Activated CD8-positive, alpha-beta memory T cell treated with anti-CD3 and anti-CD28 coated beads for 24 hours (primary cell): Measurements from ENCODE around the gene ALX4.

Experiments
- DNase-seq: peaks from one replicate; pipeline ENCODE4 v3.0.0-alpha.2; 2020

Gene ALX4

DNA sequence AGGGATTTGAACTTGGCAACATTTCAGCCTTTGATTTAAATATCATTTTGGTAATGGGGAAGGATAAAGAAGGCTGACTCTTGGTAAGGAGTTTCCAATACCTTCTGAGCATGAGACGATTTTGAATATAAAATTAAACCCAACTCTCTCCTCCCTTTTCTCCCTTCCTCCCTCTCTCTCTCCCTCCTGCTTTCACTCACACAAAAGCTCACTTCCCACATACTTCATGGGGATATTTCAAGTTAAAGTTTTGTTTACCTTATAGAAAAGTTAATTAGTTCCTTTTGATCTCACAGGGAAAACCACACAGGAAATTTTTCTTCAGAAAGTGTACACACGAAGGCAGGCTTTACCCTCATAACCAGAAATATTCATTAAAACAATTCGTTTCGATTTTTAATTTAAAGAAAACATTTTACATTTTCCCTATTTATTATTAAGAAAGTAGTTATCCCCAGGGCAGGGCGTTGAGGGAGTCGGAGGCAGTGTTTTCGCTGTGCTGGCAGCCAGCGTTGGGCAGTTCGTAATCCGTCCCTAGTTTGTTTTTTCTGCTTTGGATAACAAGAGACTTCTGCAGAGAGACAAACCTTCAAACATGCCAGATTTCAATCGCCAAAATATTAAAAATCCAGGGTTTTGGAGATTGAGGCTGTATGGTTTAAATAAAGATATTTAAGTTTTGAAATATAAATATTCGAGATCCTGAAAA is 25.3 kb upstream of the ALX4 start:
- no peak for DNase-seq

DNA sequence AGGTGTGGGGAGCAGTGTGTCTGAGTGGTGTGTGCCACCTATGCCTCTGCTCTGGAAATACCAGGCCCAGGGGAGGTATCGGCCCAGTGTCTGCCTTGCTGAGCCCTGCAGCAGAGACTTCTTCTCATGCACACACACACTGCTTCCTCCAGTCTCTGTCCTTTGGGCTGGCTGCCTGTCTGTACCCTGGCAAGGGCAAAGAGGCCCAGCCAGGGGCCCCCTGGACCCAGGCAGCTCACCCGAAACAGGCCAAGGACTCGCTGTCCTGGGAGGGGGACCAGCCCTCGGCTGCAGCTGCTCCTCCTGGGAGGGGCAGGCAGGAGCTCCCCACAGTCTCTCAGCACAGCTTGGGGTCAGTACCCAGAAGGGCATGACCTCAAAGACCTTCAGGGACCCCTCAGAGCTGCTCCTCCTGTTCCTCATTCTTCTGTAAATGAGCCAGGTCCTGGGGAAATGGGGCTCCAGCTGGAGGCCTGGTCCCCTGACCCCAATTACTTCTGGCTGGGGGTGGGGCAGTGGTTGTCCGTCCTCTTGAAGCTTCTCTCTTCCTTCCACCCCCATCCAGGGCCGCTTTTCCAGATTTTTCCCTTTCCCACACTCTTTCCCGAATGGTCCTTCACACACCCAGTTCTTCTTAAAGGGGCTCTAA is 24.5 kb upstream of the ALX4 start:
- DNase-seq, result no peak

DNA sequence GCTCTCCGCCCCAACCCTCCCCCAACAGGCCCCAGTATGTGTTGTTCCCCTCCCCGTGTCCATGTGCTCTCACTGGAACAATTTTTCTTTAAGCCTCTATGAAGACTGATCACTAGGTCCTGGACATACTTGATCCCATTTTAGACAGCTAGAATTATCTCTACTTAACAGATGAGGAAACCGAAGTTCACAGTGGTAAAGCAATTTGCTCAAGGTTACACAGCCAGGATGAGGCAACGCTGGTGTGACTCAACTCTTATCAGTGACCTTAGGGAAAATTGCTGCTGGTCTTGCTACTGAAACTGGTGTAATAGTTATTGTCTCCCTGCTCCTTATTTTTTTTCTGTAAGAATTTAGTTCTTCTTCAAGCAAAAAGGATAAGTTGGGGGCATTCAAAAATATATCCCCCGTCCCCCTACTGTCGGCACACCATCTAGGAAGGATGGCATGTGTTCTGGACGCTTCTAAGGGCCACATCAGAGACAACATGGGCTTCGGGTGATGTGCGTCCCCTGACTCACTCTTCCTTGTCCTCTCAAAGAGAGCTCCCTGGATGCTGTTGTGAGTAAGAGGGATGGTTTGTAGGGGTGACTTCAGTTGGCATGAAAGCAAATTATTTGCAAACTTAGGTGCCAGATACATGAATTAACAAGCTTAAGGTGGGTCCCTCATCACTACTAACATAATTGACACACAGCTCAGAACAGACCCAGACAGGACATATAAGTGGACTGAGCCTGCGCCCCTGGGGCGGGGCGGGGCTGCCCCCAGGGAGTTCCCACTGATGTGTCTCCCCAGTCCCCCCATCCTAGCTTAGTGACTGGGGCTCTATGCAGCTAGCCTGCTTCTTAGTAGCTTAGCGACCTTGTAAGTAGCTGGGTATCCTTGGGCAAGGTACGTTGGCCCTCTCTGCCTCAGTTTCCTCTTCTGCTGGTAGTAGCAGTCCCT is 23.6 kb upstream of the ALX4 start:
- DNase-seq, result no peak

DNA sequence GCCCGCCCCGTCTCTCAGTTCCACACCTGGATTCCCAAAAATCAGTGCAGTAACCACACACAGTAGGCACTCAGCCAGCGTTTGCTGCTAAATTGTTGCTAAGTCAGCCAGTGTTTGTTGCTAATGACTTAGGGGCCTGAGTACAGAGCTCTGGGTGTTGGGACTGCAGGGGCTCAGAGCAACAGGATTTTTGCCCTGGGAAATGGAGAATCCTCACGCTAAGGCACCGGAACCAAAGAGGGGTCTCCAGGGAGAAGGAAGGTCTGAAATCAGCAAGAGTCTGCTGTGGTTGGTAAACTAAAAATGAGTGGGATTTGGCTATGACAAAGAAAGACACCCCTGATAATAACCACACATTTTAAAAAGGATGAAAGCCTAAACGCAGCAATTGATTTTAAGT is 22.7 kb upstream of the ALX4 start:
- no peak for DNase-seq

DNA sequence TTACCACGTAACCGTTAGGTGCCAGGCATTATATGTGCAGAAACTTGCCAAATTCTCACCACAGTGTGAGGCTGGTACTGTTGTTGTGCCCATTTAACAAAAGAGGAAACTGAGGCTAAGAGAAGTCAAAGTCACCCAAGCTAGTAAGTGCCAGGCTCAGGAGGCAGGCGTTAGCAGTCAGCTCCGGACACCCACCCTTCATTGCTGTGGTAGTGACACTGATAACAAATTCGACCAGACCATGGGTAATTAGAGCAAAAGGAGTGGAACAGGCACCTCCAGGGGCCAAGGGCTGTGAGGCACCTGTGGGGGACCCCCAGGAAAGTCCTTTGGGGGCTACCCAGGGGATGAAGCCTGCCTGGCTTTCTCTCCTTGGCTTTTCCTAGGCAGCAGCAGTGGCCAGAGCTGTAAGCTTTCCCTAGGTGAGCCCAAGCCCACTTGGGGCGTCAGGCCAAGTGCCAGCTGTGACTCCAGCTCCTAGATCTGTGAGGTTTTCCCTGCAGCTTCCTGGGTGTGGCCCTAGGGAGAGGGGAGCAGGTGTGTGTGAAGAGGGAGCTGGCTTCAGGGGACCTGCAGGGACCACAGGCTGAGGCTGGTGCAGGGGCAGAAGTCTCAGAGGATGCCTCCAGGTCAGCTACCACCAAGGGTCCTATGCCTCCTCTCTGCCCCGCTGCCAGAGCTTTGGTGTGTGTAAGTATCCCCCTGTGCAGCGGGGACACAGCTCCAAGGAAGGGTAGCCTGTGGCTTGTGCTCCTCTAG is 19.7 kb upstream of the ALX4 start:
- DNase-seq, result no peak

DNA sequence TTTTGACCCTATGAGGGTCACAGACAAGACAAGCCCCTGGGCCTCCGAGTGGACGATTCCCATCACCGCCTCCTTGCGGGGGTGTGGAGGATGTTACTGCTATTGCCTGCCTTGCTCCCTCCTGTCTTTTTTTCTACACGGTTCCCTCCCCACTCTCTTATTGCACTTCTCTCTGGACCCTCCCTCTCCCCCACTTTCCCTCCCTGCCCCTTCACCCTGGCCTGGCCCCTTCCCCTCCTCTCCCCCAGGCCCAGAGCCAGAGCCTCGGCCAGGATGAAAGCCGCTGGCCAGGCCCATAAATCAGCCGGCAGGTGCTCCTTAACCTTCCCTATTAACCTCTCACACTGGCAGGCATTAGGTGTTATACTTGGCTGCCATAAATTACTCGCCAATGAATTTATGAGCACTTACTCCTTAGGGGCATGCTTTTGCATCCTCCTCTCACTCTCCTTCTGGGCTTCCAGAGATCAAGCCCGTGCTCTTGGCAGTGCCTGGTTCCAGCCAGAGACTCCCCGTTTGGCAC is 18.3 kb upstream of the ALX4 start:
- DNase-seq, result no peak

DNA sequence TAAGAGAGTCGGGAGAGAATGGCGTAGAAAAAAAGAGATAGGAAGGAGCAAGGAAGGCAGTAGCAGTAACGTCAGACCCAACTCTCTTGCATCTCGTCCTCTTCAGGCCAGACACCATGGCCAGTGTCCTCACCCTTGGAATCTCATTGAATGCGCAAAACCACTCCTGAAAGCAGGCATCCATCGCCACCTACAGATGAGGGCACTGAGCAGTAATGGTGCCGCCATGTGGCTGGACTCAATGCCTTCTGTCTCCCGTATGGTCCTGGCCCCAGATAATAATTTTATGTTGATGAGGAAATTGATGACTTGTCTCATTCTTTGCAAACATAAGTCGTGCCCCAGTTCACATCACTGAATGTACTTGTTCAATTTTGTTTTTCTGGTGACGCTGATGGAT is 17.8 kb upstream of the ALX4 start:
- no peak for DNase-seq

DNA sequence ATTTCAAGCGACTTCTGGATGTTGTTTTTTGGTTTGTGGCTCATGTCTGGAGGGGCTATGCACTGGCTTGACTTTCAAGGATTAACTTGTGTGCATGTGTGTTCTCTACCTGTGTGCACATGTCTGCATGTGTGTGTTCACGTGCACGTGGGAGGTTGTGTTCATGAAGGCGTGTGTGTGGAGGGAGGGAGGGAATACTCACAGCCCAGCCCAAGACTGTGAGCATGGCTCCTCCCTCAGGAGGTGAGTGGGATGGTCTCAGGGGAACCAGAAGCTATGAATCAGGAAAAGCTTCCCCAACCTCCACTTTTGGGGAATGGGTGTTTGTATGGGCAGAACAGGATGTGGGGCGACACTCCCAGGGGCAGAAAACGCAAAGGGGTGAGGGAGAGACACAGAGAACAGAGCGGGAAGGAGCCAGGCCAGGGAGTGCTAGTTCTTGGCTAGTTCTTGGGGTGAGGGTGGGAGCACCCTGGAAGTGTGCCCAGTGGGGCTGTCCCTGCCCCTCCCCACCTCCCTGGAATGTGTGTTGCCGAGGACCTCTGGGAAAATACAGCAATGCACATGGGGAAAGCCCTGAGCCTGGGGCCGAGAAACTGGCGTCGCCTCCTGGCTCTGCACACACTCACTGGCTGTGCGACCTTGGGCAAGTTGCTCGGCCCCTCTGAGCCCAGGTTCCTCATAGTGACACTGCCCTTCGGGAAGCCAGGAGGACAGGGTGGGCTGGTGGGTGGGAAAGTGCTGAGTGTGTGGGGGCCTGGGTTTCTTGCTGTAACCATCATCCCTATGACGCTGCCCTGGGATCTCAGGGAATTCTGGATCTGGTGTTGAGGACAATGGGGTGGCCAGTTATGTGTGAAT is 16.9 kb upstream of the ALX4 start:
- no peak for DNase-seq

DNA sequence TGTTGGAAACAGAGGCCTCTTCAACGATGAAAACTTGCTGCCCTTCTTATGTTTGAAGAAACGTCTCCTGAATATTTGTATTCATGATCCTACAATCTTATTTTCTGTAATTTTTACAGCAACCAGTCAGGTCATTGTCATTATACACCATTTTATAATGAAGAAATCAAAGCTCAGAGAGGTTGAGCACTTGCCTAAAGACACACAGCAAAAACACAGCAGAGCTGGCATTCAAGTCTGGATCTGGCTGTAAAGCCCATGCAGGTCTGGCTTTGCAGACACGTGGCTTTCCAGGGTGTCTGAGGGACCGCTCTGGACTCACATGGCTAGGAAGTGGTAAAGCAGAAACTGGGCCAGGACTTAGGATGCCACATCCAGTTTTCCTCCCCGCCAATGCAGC is 15.8 kb upstream of the ALX4 start:
- no peak for DNase-seq

DNA sequence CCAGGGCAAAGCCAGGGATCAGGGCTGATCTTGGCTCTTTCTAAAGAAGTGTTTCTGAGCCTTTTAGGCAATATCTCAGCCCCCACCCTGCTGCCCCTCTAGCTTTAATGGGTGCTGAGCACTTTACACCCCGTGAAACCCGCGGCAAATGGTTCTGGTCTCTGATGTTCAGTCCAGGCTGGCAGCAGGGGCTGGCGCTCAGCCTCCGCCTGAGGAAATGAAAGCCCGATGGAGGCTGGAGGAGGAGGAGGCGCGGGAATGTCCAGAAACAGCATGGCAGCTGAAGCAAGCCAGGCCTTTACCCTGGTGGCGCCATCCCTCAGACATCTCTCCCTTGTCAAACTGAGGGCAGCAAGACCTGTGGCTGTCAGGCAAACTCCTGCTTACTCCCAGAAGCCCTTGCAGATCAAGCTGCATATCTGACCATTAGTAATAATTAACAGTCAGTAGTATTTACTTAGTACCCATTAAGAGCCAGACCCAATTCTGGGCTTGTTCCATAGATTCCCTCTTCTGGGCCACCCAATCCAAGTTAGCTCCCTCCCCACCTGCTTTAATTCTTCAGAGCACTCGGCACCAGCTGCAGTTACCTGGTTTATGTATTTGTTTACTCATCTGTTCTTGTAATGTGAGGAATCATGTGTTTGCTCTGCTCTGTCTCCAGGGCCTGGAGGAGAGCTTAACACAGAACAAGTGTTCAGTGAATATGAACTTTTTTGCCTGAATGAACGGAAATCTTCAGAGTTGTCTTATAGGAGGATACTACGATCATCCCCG is 15.0 kb upstream of the ALX4 start:
- no peak for DNase-seq

DNA sequence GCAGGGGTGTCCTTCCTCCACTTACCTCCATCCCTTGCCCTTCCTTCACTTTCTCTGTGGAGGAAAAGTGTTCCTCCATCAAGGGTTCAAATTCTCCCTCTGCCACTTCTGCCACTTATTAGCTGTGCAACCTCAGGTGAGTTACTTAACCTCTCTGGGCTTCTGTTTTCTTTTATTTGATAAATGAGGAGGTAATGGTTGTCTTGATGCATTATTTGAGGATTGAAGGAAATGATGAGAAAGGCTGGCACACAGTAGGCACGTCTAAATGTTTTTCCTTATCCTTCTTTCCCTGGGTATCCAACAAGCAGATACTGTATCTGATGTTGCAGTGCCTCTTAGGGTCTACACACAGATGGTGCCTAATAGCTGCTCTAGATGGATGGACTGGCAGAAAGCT is 14.3 kb upstream of the ALX4 start:
- no peak for DNase-seq

DNA sequence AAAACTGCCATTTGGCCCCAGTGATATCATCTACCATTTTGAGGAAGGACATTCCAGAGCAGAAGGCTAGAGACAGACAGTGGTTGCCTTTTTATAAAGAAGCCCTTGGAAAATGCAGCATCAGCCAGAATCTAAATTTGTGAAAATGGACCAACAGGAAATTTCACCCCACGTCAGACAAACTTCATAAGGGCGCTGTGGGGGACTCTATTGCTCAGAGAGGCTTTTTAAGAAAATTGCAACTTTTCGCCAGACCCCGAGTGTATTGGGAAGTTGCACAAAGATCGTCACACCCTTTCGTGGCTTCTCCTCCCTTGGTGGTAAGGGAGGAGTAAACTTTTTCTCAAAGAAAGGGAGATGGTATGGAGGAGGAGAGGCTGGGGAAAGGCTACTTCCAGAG is 12.3 kb upstream of the ALX4 start:
- DNase-seq, result no peak

DNA sequence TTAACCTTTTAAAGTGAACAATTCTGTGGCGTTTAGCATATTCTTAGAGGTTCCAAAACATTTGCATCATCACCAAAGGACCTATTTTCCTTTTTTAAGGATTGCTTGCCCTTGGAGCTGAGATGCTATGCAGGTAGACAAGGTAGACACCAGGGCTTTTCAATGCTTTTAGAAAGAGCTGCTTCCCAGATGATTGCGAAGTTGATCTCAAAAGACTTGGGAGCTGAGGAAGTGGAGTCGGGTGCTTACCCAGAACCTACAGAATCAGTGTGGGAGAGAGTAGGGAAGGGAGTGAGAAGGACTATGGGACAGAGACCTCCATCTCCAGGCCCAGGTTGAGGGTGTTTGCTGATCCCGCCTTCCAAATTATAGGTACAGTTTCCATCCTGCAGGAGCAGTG is 11.1 kb upstream of the ALX4 start:
- DNase-seq, result no peak

DNA sequence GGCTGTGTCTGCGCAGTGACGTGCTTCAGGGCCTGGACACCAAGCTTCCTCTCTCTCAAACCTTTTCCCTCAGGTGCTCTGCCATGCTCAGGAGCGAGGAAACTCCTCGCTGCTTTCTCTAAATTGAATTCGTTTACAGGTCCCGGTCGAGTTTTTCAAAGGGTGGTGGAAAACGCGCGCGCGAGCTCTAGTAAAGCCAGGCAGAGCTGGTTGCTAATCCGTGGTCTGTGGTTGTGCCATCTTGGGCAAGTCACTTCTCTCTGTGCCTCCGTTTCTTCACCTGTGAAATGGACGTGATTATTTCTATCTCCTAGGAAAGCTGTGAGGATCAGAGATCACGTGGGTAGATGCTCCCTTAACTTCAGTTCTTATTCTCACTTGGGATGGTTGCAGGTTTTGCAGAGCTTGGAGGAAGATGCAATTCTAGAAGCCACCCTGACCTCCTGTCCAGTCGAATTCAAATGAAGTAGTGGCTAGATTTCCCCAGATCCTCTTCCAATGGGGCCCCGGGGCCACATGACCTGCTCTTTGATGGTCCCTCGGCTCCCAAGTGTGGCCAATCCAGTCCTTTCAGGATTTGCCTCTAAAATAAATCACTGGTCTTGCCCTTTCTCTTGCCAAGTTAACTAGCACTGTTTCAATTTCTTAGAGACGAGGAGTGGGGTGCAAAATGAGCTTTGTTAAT is 10.5 kb upstream of the ALX4 start:
- no peak for DNase-seq

DNA sequence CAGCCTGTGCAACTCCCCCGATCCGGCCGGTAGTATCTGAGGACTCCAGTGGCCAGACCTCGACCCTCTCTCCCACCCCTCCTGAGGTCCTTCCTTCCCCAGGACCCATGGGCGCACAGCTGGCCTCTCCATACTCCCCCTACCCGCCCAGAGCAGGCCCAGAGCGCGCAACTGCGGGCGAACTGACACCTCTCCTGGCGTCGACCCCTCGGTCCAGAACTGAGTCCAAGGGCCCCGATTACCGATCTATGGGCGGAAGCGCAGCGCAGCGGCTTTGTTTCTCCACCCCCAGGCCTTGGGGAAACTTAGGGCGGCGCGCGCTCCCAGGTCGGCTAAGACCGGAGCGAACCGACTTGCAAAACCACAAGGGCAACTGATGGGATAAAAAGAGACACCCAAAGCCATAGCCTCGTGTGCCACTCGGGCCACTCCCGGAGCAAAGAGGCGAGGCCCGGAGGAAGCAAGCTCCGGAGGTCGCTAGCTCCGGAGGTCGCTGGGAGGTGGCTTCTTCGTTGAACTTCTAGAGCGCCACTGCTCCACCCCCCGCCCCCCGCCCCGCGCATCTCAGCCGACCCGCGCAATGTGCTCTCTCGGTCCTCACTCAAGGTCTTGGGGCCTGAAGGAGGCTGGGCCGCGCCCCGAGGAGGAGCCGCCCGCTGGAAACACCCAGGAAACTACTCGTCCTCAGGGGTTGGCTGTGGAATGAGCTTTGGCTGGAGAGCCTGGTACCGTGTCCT is 9.8 kb upstream of the ALX4 start:
- DNase-seq, result no peak

DNA sequence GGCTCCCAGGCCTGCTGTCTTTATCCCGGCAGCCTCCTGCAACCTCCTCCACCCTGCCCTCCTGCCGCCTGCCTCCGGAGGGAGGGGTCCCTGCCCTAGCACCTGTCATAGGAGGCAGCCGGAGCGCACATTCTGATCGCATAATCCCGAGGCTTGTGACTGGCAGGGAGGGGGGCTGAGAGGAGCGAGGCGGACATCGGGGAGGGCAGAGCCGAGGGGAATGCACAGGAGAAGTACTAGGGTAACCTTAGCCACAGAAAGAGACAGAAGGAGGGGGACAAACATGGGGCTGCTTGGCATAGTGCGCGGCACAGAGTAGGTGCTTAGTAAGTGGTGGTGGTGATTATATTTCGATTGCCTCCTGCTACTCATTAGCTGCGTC is 9.2 kb upstream of the ALX4 start:
- no peak for DNase-seq

DNA sequence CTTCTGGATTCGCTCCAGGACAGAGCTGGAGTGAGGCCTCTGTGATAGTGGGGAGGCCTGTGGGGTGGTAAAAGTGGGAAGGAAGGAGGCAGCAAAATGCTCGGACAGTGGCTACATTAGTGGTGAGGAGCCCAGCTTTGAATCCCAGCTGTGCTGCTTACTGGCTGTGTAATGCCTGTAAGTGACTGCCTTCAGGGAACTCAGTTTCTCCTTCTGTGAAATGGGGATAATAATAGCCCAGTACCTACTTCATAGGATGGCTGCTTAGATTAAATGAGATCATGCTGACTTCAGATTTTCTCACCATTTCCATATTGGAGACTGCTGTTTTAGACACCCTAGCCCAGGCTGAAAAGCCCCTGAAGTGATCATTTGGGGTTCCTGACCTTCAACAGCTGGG is 8.4 kb upstream of the ALX4 start:
- no peak for DNase-seq

DNA sequence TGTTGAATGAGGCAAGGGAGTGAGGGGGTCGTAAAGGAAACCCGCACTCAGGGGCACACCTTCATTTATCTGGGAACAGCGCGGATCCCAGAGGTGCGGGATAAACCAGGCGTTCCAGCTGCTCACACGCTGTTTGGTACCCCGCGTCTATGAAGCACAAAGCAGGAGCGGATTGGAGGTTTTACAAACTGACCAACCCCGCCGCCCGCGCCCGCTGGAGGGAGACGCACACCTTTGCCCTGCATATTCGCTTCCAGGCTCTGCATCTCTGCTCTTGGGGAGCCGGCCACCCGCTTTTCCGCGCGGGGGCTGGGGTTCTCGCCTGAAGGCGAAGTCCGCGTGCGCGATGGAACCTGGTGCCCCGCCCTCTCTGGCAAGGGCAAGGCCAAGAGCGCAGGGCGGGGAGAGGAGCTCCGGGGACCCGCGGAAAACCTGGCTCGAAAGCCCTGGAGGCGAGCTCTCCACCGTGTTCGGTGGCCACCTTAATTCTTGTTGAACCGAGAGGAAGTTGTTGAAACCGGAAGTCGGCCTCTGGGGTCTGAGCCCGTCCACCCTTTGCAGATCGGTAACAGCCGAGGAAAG is 6.8 kb upstream of the ALX4 start:
- no peak for DNase-seq

DNA sequence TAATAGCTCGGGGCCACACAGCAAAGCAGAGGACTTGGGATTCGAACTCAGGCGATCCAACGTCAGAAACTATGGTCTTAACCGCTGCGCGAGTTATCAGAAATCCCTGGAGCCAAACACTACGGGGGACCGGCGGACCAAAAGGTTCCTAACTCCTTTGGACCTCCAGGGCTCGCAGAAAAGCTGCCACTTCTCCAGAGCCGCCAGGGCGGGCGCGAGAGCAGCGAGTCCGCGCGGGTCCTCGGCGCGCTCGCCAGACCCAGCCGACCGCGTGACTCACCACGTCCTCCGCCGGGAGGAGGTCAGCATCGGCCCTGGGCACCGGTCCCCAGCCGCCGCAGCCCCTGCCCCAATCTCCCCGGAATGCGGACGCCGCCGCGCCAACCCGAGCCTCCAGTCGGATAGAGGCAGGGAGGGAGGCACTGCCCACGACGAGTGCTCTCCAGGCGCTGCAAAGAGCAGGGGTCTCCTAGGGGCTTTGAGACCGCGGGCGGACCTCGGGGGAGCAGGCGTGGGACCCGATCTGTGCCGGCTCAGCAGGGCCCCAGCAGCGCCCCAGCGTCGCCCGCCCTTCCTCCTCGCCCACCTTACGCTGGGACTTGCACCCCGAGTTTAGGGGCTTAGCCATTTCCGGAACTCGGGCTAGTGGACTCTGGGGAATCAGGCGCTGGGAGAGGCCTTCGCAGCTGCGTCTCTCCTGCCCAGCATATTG is 6.2 kb upstream of the ALX4 start:
- no peak for DNase-seq
